Activated CD8-positive, alpha-beta memory T cell treated with anti-CD3 and anti-CD28 coated beads for 1 hour (primary cell): ENCODE results near the gene COL8A1.
"Not testable (repeated sequence)": the region's sequence is repeated elsewhere in the genome, so short reads cannot be mapped to it uniquely, and the experiment has no call there.

ENCODE experiments used
- DNase-seq, 2 donors: peaks; one replicate each; pipeline ENCODE4 v3.0.0-alpha.2; 2020; ENCODE audit warnings: low read depth in 1 of 2; ENCODE audit errors: extremely low read depth in 1 of 2

COL8A1 gene

GRCh38 chr3:99638167-99638948, at the start of gene COL8A1:
TSS of gene COL8A1 (plus strand) at chr3:99638594. CDS start at chr3:99790683, 152,089 bp downstream.
- no peak for DNase-seq

- not testable (repeated sequence) for DNase-seq
Observed at GRCh38 chr3:99589168-99589567, 49.2 kb upstream of the COL8A1 start.

- no peak for DNase-seq
Observed at GRCh38 chr3:99599894-99600293, 38.5 kb upstream of the COL8A1 start.

GRCh38 chr3:99601515-99601914, 36.9 kb upstream of the COL8A1 start:
- DNase-seq, result no peak

- no peak for DNase-seq
Observed at GRCh38 chr3:99602183-99602582, 36.2 kb upstream of the COL8A1 start.

GRCh38 chr3:99607151-99607550, 31.2 kb upstream of the COL8A1 start:
- no peak for DNase-seq

- no peak for DNase-seq
Observed at GRCh38 chr3:99614768-99615167, 23.6 kb upstream of the COL8A1 start.

- DNase-seq, result no peak
Observed at GRCh38 chr3:99620077-99620767, 18.2 kb upstream of the COL8A1 start.

- DNase-seq, result no peak
Observed at GRCh38 chr3:99620976-99621375, 17.4 kb upstream of the COL8A1 start.

GRCh38 chr3:99624496-99625236, 13.7 kb upstream of the COL8A1 start:
- no peak for DNase-seq

- DNase-seq, result no peak
Observed at GRCh38 chr3:99625237-99625622, 13.2 kb upstream of the COL8A1 start.

GRCh38 chr3:99625643-99626416, 12.6 kb upstream of the COL8A1 start:
- DNase-seq, result no peak

GRCh38 chr3:99626417-99626788, 12.0 kb upstream of the COL8A1 start:
- DNase-seq, result no peak

- no peak for DNase-seq
Observed at GRCh38 chr3:99627062-99627826, 11.2 kb upstream of the COL8A1 start.

- DNase-seq, result no peak
Observed at GRCh38 chr3:99630815-99631214, 7.6 kb upstream of the COL8A1 start.

- no peak for DNase-seq
Observed at GRCh38 chr3:99633887-99634558, 4.4 kb upstream of the COL8A1 start.

- DNase-seq, result no peak
Observed at GRCh38 chr3:99634881-99635280, 3.5 kb upstream of the COL8A1 start.

GRCh38 chr3:99635348-99635747, 3.0 kb upstream of the COL8A1 start:
- DNase-seq, result no peak

GRCh38 chr3:99637016-99637367, 1.4 kb upstream of the COL8A1 start:
- no peak for DNase-seq
